Thoracic aorta (tissue), 2 donors: ENCODE measurements around the gene ARHGAP22. TPM values are rescaled to one million over a fixed set of nuclear protein-coding genes. Genes with fewer than 3 reads are reported as not detected.

ENCODE experiments used
- ATAC-seq: fragments of 150-250 bp; one replicate; pipeline ENCODE4 v1.8.0; 2017; ENCODE audit warnings: low read depth; ENCODE audit not compliant: insufficient number of reproducible peaks, low FRiP score
- DNase-seq: peaks from one replicate; pipeline ENCODE4 v3.0.0-alpha.2; 2020; ENCODE audit warnings: low spot score
- H3K27ac ChIP-seq, 2 donors: fragments of 200-600 bp; sonication (generic); 1 replicate in 1 of 2; 2 replicates in 1 of 2; pipeline ENCODE4 v1.5.1; 2016; ENCODE audit warnings: mild to moderate bottlenecking in 2 of 2, moderate library complexity in 2 of 2
- H3K27me3 ChIP-seq: fragments of 200-600 bp; sonication (generic); replicated peaks from 2 replicates; pipeline ENCODE4 v1.6.0; 2016; ENCODE audit warnings: mild to moderate bottlenecking; ENCODE audit not compliant: insufficient read depth
- H3K36me3 ChIP-seq: fragments of 200-600 bp; sonication (generic); one replicate; pipeline ENCODE4 v1.5.1; 2016
- H3K4me1 ChIP-seq, 2 donors: fragments of 200-600 bp; sonication (generic); 1 replicate in 1 of 2; 2 replicates in 1 of 2; pipeline versions ENCODE4 v1.5.1 to v1.6.0; 2016; ENCODE audit warnings: low read depth in 2 of 2, mild to moderate bottlenecking in 1 of 2; ENCODE audit not compliant: control insufficient read depth in 1 of 2
- H3K4me3 ChIP-seq: fragments of 200-600 bp; sonication (generic); 2 replicates; pipeline ENCODE4 v1.5.1; 2016; ENCODE audit warnings: mild to moderate bottlenecking
- H3K9me3 ChIP-seq: fragments of 200-600 bp; sonication (generic); 2 replicates; pipeline ENCODE4 v1.5.1; 2016
- CTCF ChIP-seq: fragments of 200-600 bp; sonication (generic); IDR thresholded peaks from one replicate; pipeline ENCODE4 v1.5.1; 2019; ENCODE audit warnings: antibody characterized with exemption
- total RNA-seq, 2 donors: library from RNA; depleted of rRNA; stranded (reverse); fragments of >200 nt; gene quantifications; one replicate each; pipeline versions ENCODE4 v1.1.0 to v1.2.3, GENCODE V29; 2016

The ARHGAP22 gene
- total RNA-seq, 2 donors from 2014 or later, result 15.4 to 24.8 TPM

- no peak overlapping the region for H3K4me3 ChIP-seq
- no peaks in the 10 kb centered on the region for H3K9me3 ChIP-seq
- DNase-seq (no peak), ATAC-seq (no peak)
- TF ChIP-seq CTCF, result no peak
- no peak overlapping the region for H3K27ac ChIP-seq
- no peaks in the 10 kb centered on the region for H3K27me3 ChIP-seq
- no peaks in the 10 kb centered on the region for H3K4me1 ChIP-seq
- no peaks in the 10 kb centered on the region for H3K36me3 ChIP-seq
Measured at GRCh38 chr10:48542471-48543181, 62.2 kb downstream of the ARHGAP22 start.

- H3K36me3 ChIP-seq, result no peaks in the 10 kb centered on the region
- no peak overlapping the region for H3K4me3 ChIP-seq
- no peaks in the 10 kb centered on the region for H3K9me3 ChIP-seq
- H3K27me3 ChIP-seq, result no peaks in the 10 kb centered on the region
- no peaks in the 10 kb centered on the region for H3K4me1 ChIP-seq
- TF ChIP-seq CTCF, result no peak
- no peak for DNase-seq
- no peak for ATAC-seq
- H3K27ac ChIP-seq, result no peak overlapping the region
Measured at GRCh38 chr10:48541144-48541795, 63.6 kb downstream of the ARHGAP22 start.

- TF ChIP-seq CTCF, result no peak
- ATAC-seq, result no peak
Measured at GRCh38 chr10:48538611-48539010, 66.3 kb downstream of the ARHGAP22 start.

GRCh38 chr10:48536916-48537890 is 67.7 kb downstream of the ARHGAP22 start:
- no peaks in the 10 kb centered on the region for H3K9me3 ChIP-seq
- ATAC-seq (no peak), DNase-seq (no peak)
- H3K36me3 ChIP-seq, result peaks cover 3% of the 10 kb centered on the region
- no peak overlapping the region for H3K27ac ChIP-seq
- no peak overlapping the region for H3K4me3 ChIP-seq
- TF ChIP-seq CTCF, result no peak
- no peaks in the 10 kb centered on the region for H3K27me3 ChIP-seq
- peaks cover 0 to 4% of the 10 kb centered on the region in 2 donors for H3K4me1 ChIP-seq

More at GRCh38 chr10:48538611-48539010, 66.3 kb downstream of the ARHGAP22 start:
- H3K27ac ChIP-seq, result no peak overlapping the region
- no peaks in the 10 kb centered on the region for H3K27me3 ChIP-seq
- no peak for DNase-seq
- no peak overlapping the region for H3K4me3 ChIP-seq
- peaks cover 3% of the 10 kb centered on the region for H3K36me3 ChIP-seq
- peaks cover 0 to 4% of the 10 kb centered on the region in 2 donors for H3K4me1 ChIP-seq
- no peaks in the 10 kb centered on the region for H3K9me3 ChIP-seq

GRCh38 chr10:48536156-48536500 is 68.7 kb downstream of the ARHGAP22 start:
- ATAC-seq, result no peak

More at GRCh38 chr10:48536156-48536500, 68.7 kb downstream of the ARHGAP22 start:
- Histone ChIP-seq H3K4me1 (peaks cover 0 to 4% of the 10 kb centered on the region in 2 donors), H3K4me3 (no peak overlapping the region), H3K27me3 (no peaks in the 10 kb centered on the region), H3K9me3 (no peaks in the 10 kb centered on the region), H3K27ac (no peak overlapping the region), H3K36me3 (peaks cover 3% of the 10 kb centered on the region)
- no peak for TF ChIP-seq CTCF
- DNase-seq, result no peak
